K562 (cell line): Measurements from ENCODE around the gene UBA7. TPM values are rescaled to one million over a fixed set of nuclear protein-coding genes. Genes with fewer than 3 reads are reported as not detected.

Experiments
- ATAC-seq: fragments of 200-7000 bp; cut with Tn5 transposase; 3 replicates; pipeline ENCODE4 v1.9.1; 2020; ENCODE audit warnings: moderate library complexity
- BruUV-seq: library from RNA; stranded (reverse); fragments of 400-500 nt; replicated peaks from 2 replicates; lab custom pipeline; 2021; lab: Mats Ljungman, UMichigan
- CTCF ChIA-PET: fragments of 300-600 bp; formaldehyde crosslinking; extraction: SDS; loops from one replicate; lab custom pipeline; 2021; ENCODE audit warnings: low intra/inter-chr PET ratio; lab: Yijun Ruan, JAX
- POLR2A ChIA-PET: fragments of 300-600, 350-650 bp; sonication (Branson Sonifier 250); formaldehyde crosslinking; extraction: SDS; loops from one replicate; lab custom pipeline; 2021; ENCODE audit warnings: antibody characterized with exemption, inconsistent platforms; lab: Yijun Ruan, JAX
- DNase-seq, 4 experiments: peaks; one replicate each; pipeline versions ENCODE4 v3.0.0 to v3.0.0-alpha.2; 2011 to 2018; ENCODE audit warnings: low spot score in 3 of 4, mixed read lengths in 3 of 4; ENCODE audit errors: extremely low read depth in 1 of 4
- FAIRE-seq: peaks from 2 replicates; lab custom pipeline; 2011; peaks lifted over from hg19 to GRCh38; lab: Jason Lieb, UNC
- H2AFZ ChIP-seq: 2 replicates; pipeline ENCODE4 v1.6.0; 2011; ENCODE audit warnings: low read depth, low read length, control low read depth, inconsistent platforms
- H3K27ac ChIP-seq: fragments of 200-600 bp; 3 replicates; pipeline ENCODE4 v1.8.0; 2011; ENCODE audit warnings: low read depth, mild to moderate bottlenecking, control low read depth, inconsistent platforms, low read length, moderate library complexity, mixed read lengths; ENCODE audit errors: extremely low read depth
- H3K27me3 ChIP-seq, 2 experiments: fragments of 300-600 bp in 1 of 2; 2 replicates in 1 of 2; 3 replicates in 1 of 2; pipeline versions ENCODE4 v1.6.0 to v1.8.0; 2011; ENCODE audit warnings: inconsistent platforms in 2 of 2, low read length in 2 of 2, mild to moderate bottlenecking in 1 of 2, mixed read lengths in 1 of 2, moderate library complexity in 1 of 2; ENCODE audit not compliant: control insufficient read depth in 2 of 2, insufficient read depth in 2 of 2
- H3K36me3 ChIP-seq: fragments of 300-600 bp; 3 replicates; pipeline ENCODE4 v1.8.0; 2011; ENCODE audit warnings: mild to moderate bottlenecking, low read length, inconsistent platforms; ENCODE audit not compliant: control insufficient read depth, insufficient read depth
- H3K4me1 ChIP-seq, 2 experiments: fragments of 200-600 bp in 1 of 2; replicated peaks in 1 of 2; 2 replicates in 1 of 2; 3 replicates in 1 of 2; pipeline versions ENCODE4 v1.5.1 to v1.8.0; 2011; ENCODE audit warnings: inconsistent platforms in 2 of 2, low read length in 2 of 2, mild to moderate bottlenecking in 1 of 2, mixed read lengths in 1 of 2, moderate library complexity in 1 of 2; ENCODE audit not compliant: control insufficient read depth in 2 of 2, insufficient read depth in 2 of 2
- H3K4me2 ChIP-seq: 2 replicates; pipeline ENCODE4 v1.6.1; 2011; ENCODE audit warnings: low read length, control low read depth, inconsistent platforms, mixed read lengths; ENCODE audit not compliant: insufficient read depth
- H3K4me3 ChIP-seq: fragments of 200-600 bp; sonication (generic), shearing (Covaris generic); 2 replicates; pipeline ENCODE4 v1.5.1; 2016; ENCODE audit warnings: control low read depth, inconsistent platforms
- H3K79me2 ChIP-seq: fragments of 200-600 bp; 3 replicates; pipeline ENCODE4 v1.8.0; 2011; ENCODE audit warnings: low read length, inconsistent platforms; ENCODE audit not compliant: control insufficient read depth, insufficient read depth
- H3K9ac ChIP-seq, 2 experiments: 2 replicates each; pipeline versions ENCODE4 v1.6.0 to v1.6.1; 2011; ENCODE audit warnings: low read depth in 2 of 2, low read length in 2 of 2, control low read depth in 1 of 2, inconsistent platforms in 1 of 2, mild to moderate bottlenecking in 1 of 2, mixed read lengths in 1 of 2; ENCODE audit not compliant: insufficient read depth in 1 of 2
- H3K9me1 ChIP-seq: one replicate; pipeline ENCODE4 v1.6.0; 2011; ENCODE audit warnings: inconsistent platforms, mild to moderate bottlenecking, low read length, moderate library complexity; ENCODE audit not compliant: control insufficient read depth, insufficient read depth
- H3K9me3 ChIP-seq: replicated peaks from 2 replicates; pipeline ENCODE4 v1.5.1; 2011; ENCODE audit warnings: low read depth, low read length, inconsistent platforms; ENCODE audit not compliant: control insufficient read depth, insufficient read depth
- H4K20me1 ChIP-seq: replicated peaks from 2 replicates; pipeline ENCODE4 v1.6.1; 2011; ENCODE audit warnings: low read length, inconsistent platforms, mixed read lengths; ENCODE audit not compliant: control insufficient read depth, insufficient read depth
- E2F1 ChIP-seq: sonication (generic); formaldehyde crosslinking; IDR thresholded peaks from 2 replicates; pipeline ENCODE4 v1.8.1; 2023; ENCODE audit warnings: mild to moderate bottlenecking, missing genetic modification reagents, moderate library complexity
- NRF1 ChIP-seq, 2 experiments: fragments of 450-650 bp; IDR thresholded peaks in 1 of 2; conservative IDR thresholded peaks in 1 of 2; 2 replicates each; pipeline ENCODE4 v1.6.1; 2014; ENCODE audit warnings: mild to moderate bottlenecking in 2 of 2
- SREBF1 ChIP-seq: fragments of 150-350 bp; IDR thresholded peaks from 2 replicates; pipeline ENCODE4 v1.6.1; 2014; ENCODE audit warnings: antibody characterized with exemption, low read depth, low read length, borderline replicate concordance
- WGBS: fragments of 100-300 bp; shearing (Covaris generic); methylation state at CpG from one replicate; pipeline ENCODE4 v1.1.6; 2016; ENCODE audit warnings: low coverage, mixed read lengths; ENCODE audit not compliant: insufficient coverage; ENCODE audit errors: missing lambda C conversion rate; 5-methylcytosine and 5-hydroxymethylcytosine counted together
- in situ Hi-C: fragments of 300-500 bp; cut with MboI; formaldehyde crosslinking; loops from 4 replicates; pipeline ENCODE4 v1.15.0; 2018; ENCODE audit warnings: inconsistent platforms, mixed read lengths
- intact Hi-C: fragments of 100-400 bp; cut with micrococcal nuclease; formaldehyde crosslinking; loops from 2 replicates; pipeline ENCODE4 v1.14.2; 2022
- polyA plus RNA-seq, 8 experiments: library from polyadenylated mRNA; depleted of rRNA in 4 of 8; stranded (reverse) in 5 of 8; unstranded in 3 of 8; fragments of >200 nt; fragmentation: Nextera tagmentation in 2 of 8; fragmentation: Illumina TruSeq in 1 of 8; extraction: Ambion mirVana in 2 of 8; extraction: Trizol in 1 of 8; gene quantifications; 2 replicates each; pipeline versions ENCODE4 v1.2.1 to v1.2.3, GENCODE V29; 2011 to 2014; ENCODE audit warnings: inconsistent platforms in 1 of 8, missing spikeins in 1 of 8
- total RNA-seq, 7 experiments: library from RNA; depleted of rRNA in 6 of 7; stranded (reverse); fragments of >200 nt in 6 of 7; fragmentation: Illumina TruSeq in 2 of 7; extraction: Trizol in 2 of 7; gene quantifications; 2 replicates each; pipeline versions ENCODE4 v1.2.1 to v1.2.3, GENCODE V29; 2011 to 2021; ENCODE audit warnings: low replicate concordance in 1 of 7
- TF ChIP-seq, protein P1 (sequence below), 3 experiments: fragments of 200-800 bp in 1 of 3; sonication (Bioruptor generic) in 1 of 3; sonication (generic) in 1 of 3; formaldehyde crosslinking in 1 of 3; IDR thresholded peaks; 2 replicates each; pipeline versions ENCODE4 v1.6.1 to v1.8.0; 2016 to 2022; ENCODE audit warnings: mild to moderate bottlenecking in 2 of 3, missing compliant biosample characterization in 2 of 3, missing genetic modification characterization in 2 of 3, missing genetic modification reagents in 1 of 3

The UBA7 gene
- total and polyA plus RNA-seq, 9 of the 15 experiments (the other 6 are each of a cell fraction or from before 2014, with no cell fraction given), result 0.17 to 3.3 (median 2.0) TPM

GRCh38 chr3:49793486-49794085 is 20.2 kb downstream of the UBA7 start:
- Histone ChIP-seq H3K27ac (no peak overlapping the region), H3K9me1 (no peaks in the 10 kb centered on the region), H3K9me3 (no peaks in the 10 kb centered on the region), H4K20me1 (no peaks in the 10 kb centered on the region), H2AFZ (no peak overlapping the region), H3K9ac (no peak overlapping the region; a peak in 2 of 4 replicates), H3K4me1 (peaks cover 4 to 10% of the 10 kb centered on the region in 2 experiments; a peak in 3 of 5 replicates), H3K4me3 (no peak overlapping the region), H3K79me2 (no peaks in the 10 kb centered on the region), H3K36me3 (no peaks in the 10 kb centered on the region), H3K27me3 (no peaks in the 10 kb centered on the region), H3K4me2 (no peak overlapping the region)
- POLR2A ChIA-PET, result interaction anchor here (0.6 kb wide), 1 partner anchor 1447 kb away, joined by 3 read pairs; no protein-coding TSS in a partner anchor
- DNase-seq (no peak), ATAC-seq (no peak), FAIRE-seq (no peak)
- no peak for TF ChIP-seq NRF1 (conservative IDR thresholded peaks at IDR 0.05 in 1 of 2, IDR thresholded peaks at IDR 0.05 in 1 of 2)
- TF ChIP-seq, protein P1, sequence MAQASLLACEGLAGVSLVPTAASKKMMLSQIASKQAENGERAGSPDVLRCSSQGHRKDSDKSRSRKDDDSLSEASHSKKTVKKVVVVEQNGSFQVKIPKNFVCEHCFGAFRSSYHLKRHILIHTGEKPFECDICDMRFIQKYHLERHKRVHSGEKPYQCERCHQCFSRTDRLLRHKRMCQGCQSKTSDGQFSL (CRISPR knock-in tag; IDR thresholded peaks at IDR 0.05), result no peak
- TF ChIP-seq, protein P1 (tag; IDR thresholded peaks at IDR 0.05), result no peak
- TF ChIP-seq E2F1, result no peak
- no peak for TF ChIP-seq SREBF1
- WGBS, result 59% methylated on average over 10 of the region's 13 CpGs
- no TSS peak for BruUV-seq
- in situ Hi-C loops (no loop called here), intact Hi-C loops (no loop called here)
- CTCF ChIA-PET, result no interaction called here
